ENCODE measurements around the gene CASP8.

CASP8 gene

GRCh38 chr2:201308914-201309313, 48.6 kb downstream of the CASP8 start:
- TF ChIP-seq ZC3H10 (CRISPR knock-in tag; IDR thresholded peaks at IDR 0.05) = no peak
- TF ChIP-seq PPARA (CRISPR knock-in tag; IDR thresholded peaks at IDR 0.05; ENCODE audit: borderline replicate concordance) = no peak
- TF ChIP-seq RARB (CRISPR knock-in tag; IDR thresholded peaks at IDR 0.05) = no peak
- TF ChIP-seq, protein P1, sequence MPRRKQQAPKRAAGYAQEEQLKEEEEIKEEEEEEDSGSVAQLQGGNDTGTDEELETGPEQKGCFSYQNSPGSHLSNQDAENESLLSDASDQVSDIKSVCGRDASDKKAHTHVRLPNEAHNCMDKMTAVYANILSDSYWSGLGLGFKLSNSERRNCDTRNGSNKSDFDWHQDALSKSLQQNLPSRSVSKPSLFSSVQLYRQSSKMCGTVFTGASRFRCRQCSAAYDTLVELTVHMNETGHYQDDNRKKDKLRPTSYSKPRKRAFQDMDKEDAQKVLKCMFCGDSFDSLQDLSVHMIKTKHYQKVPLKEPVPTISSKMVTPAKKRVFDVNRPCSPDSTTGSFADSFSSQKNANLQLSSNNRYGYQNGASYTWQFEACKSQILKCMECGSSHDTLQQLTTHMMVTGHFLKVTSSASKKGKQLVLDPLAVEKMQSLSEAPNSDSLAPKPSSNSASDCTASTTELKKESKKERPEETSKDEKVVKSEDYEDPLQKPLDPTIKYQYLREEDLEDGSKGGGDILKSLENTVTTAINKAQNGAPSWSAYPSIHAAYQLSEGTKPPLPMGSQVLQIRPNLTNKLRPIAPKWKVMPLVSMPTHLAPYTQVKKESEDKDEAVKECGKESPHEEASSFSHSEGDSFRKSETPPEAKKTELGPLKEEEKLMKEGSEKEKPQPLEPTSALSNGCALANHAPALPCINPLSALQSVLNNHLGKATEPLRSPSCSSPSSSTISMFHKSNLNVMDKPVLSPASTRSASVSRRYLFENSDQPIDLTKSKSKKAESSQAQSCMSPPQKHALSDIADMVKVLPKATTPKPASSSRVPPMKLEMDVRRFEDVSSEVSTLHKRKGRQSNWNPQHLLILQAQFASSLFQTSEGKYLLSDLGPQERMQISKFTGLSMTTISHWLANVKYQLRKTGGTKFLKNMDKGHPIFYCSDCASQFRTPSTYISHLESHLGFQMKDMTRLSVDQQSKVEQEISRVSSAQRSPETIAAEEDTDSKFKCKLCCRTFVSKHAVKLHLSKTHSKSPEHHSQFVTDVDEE (CRISPR knock-in tag; IDR thresholded peaks at IDR 0.05) = no peak
- TF ChIP-seq TCF4 (CRISPR knock-in tag; IDR thresholded peaks at IDR 0.05; ENCODE audit: borderline replicate concordance) = no peak
- no peak for TF ChIP-seq SNAI2 (CRISPR knock-in tag; IDR thresholded peaks at IDR 0.05)
- TF ChIP-seq CSRNP3 (CRISPR knock-in tag; IDR thresholded peaks at IDR 0.05) = no peak
- TF ChIP-seq ZFP30 (CRISPR knock-in tag; IDR thresholded peaks at IDR 0.05) = no peak
- TF ChIP-seq ZFP3 (CRISPR knock-in tag; IDR thresholded peaks at IDR 0.05) = no peak
- no peak for TF ChIP-seq ZNF8 (CRISPR knock-in tag; IDR thresholded peaks at IDR 0.05)
- no peak for ATAC-seq

- ATAC-seq = no peak
- no peak for TF ChIP-seq BACH2 (CRISPR knock-in tag; IDR thresholded peaks at IDR 0.05; ENCODE audit: borderline replicate concordance)
- TF ChIP-seq ZFP3 (CRISPR knock-in tag; IDR thresholded peaks at IDR 0.05) = no peak
- no peak for TF ChIP-seq RARB (CRISPR knock-in tag; IDR thresholded peaks at IDR 0.05)
- TF ChIP-seq POU6F1 (CRISPR knock-in tag; IDR thresholded peaks at IDR 0.05; ENCODE audit: borderline replicate concordance, low read depth) = no peak
- no peak for TF ChIP-seq CSDC2 (CRISPR knock-in tag; IDR thresholded peaks at IDR 0.05)
- no peak for TF ChIP-seq GLIS3 (CRISPR knock-in tag; IDR thresholded peaks at IDR 0.05)
- TF ChIP-seq ZNF565 (CRISPR knock-in tag; conservative IDR thresholded peaks at IDR 0.05; ENCODE audit: low read depth) = no peak
- no peak for TF ChIP-seq SNAI2 (CRISPR knock-in tag; IDR thresholded peaks at IDR 0.05)
- TF ChIP-seq, protein P1 (CRISPR knock-in tag; IDR thresholded peaks at IDR 0.05) = no peak
- no peak for TF ChIP-seq ISL1 (CRISPR knock-in tag; IDR thresholded peaks at IDR 0.05)
- no peak for TF ChIP-seq ZNF8 (CRISPR knock-in tag; IDR thresholded peaks at IDR 0.05)
- no peak for TF ChIP-seq ZC3H10 (CRISPR knock-in tag; IDR thresholded peaks at IDR 0.05)
- no peak for TF ChIP-seq OSR1 (CRISPR knock-in tag; IDR thresholded peaks at IDR 0.05)
- no peak for TF ChIP-seq PPARA (CRISPR knock-in tag; IDR thresholded peaks at IDR 0.05; ENCODE audit: borderline replicate concordance)
- TF ChIP-seq, protein P2, sequence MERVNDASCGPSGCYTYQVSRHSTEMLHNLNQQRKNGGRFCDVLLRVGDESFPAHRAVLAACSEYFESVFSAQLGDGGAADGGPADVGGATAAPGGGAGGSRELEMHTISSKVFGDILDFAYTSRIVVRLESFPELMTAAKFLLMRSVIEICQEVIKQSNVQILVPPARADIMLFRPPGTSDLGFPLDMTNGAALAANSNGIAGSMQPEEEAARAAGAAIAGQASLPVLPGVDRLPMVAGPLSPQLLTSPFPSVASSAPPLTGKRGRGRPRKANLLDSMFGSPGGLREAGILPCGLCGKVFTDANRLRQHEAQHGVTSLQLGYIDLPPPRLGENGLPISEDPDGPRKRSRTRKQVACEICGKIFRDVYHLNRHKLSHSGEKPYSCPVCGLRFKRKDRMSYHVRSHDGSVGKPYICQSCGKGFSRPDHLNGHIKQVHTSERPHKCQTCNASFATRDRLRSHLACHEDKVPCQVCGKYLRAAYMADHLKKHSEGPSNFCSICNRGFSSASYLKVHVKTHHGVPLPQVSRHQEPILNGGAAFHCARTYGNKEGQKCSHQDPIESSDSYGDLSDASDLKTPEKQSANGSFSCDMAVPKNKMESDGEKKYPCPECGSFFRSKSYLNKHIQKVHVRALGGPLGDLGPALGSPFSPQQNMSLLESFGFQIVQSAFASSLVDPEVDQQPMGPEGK (CRISPR knock-in tag; IDR thresholded peaks at IDR 0.05; ENCODE audit: borderline replicate concordance) = no peak
- TF ChIP-seq ZNF70 (CRISPR knock-in tag; IDR thresholded peaks at IDR 0.05) = no peak
- TF ChIP-seq TCF4 (CRISPR knock-in tag; IDR thresholded peaks at IDR 0.05; ENCODE audit: borderline replicate concordance) = no peak
- TF ChIP-seq ZFP30 (CRISPR knock-in tag; IDR thresholded peaks at IDR 0.05) = no peak
- no peak for TF ChIP-seq CSRNP3 (CRISPR knock-in tag; IDR thresholded peaks at IDR 0.05)
- TF ChIP-seq CREB5 (CRISPR knock-in tag; IDR thresholded peaks at IDR 0.05; ENCODE audit: low read depth) = no peak
Measured at GRCh38 chr2:201313362-201313761, 53.0 kb downstream of the CASP8 start.
